Endothelial cell of umbilical vein (primary cell): ENCODE data around the gene HLA-B. TPM values are rescaled to one million over a fixed set of nuclear protein-coding genes. Genes with fewer than 3 reads are reported as not detected.

Experiments
- BruUV-seq: library from RNA; stranded (reverse); fragments of 400-500 nt; replicated peaks from 2 replicates; lab custom pipeline; 2021; lab: Mats Ljungman, UMichigan
- CTCF ChIA-PET: fragments of 300-600, 350-600 bp; sonication (Branson Sonifier 250); formaldehyde crosslinking; loops from one replicate; lab custom pipeline; 2021; ENCODE audit warnings: antibody characterized with exemption, inconsistent platforms; lab: Charles Lee
- POLR2A ChIA-PET: fragments of 300-600, 350-600 bp; sonication (Branson Sonifier 250); formaldehyde crosslinking; loops from one replicate; lab custom pipeline; 2021; ENCODE audit warnings: antibody characterized with exemption, inconsistent platforms; lab: Charles Lee
- DNase-seq: peaks from one replicate; pipeline ENCODE4 v3.0.0-alpha.2; 2011; ENCODE audit warnings: low read depth, low spot score
- FAIRE-seq: peaks from 2 replicates; lab custom pipeline; 2011; peaks lifted over from hg19 to GRCh38; lab: Jason Lieb, UNC
- H2AFZ ChIP-seq: 2 replicates; pipeline ENCODE4 v1.6.0; 2012; ENCODE audit warnings: low read depth, low read length, control low read depth, inconsistent platforms
- H3K27ac ChIP-seq: 2 replicates; pipeline ENCODE4 v1.5.1; 2011; ENCODE audit warnings: low read depth, mild to moderate bottlenecking, control low read depth, low read length, moderate library complexity; ENCODE audit not compliant: insufficient read depth
- H3K27me3 ChIP-seq, 2 experiments: 2 replicates each; pipeline versions ENCODE4 v1.6.0 to v1.6.1; 2011; ENCODE audit warnings: low read length in 2 of 2, mixed read lengths in 1 of 2; ENCODE audit not compliant: control insufficient read depth in 2 of 2, insufficient read depth in 2 of 2
- H3K36me3 ChIP-seq, 2 experiments: 2 replicates in 1 of 2; 3 replicates in 1 of 2; pipeline ENCODE4 v1.5.1; 2011; ENCODE audit warnings: low read length in 2 of 2, mild to moderate bottlenecking in 1 of 2, moderate library complexity in 1 of 2; ENCODE audit not compliant: control insufficient read depth in 2 of 2, insufficient read depth in 2 of 2; ENCODE audit errors: extremely low read depth in 1 of 2
- H3K4me1 ChIP-seq: 3 replicates; pipeline ENCODE4 v1.5.1; 2011; ENCODE audit warnings: mild to moderate bottlenecking, low read length; ENCODE audit not compliant: control insufficient read depth, insufficient read depth; ENCODE audit errors: extremely low read depth
- H3K4me2 ChIP-seq: 2 replicates; pipeline ENCODE4 v1.6.1; 2011; ENCODE audit warnings: low read length, control low read depth, mixed read lengths; ENCODE audit not compliant: insufficient read depth
- H3K4me3 ChIP-seq, 3 experiments: fragments of 200-600 bp in 1 of 3; sonication (generic), shearing (Covaris generic) in 1 of 3; replicated peaks in 1 of 3; 2 replicates each; pipeline ENCODE4 v1.5.1; 2011 to 2016; ENCODE audit warnings: control low read depth in 3 of 3, low read length in 3 of 3, mild to moderate bottlenecking in 2 of 3, inconsistent platforms in 1 of 3, low read depth in 1 of 3, moderate library complexity in 1 of 3; ENCODE audit not compliant: insufficient read depth in 1 of 3
- H3K79me2 ChIP-seq: 2 replicates; pipeline ENCODE4 v1.6.0; 2012; ENCODE audit warnings: low read length, inconsistent platforms; ENCODE audit not compliant: control insufficient read depth, insufficient read depth
- H3K9ac ChIP-seq: replicated peaks from 2 replicates; pipeline ENCODE3; 2011; ENCODE audit warnings: low read length, control low read depth; ENCODE audit not compliant: insufficient read depth; ENCODE audit errors: extremely low read depth
- H3K9me1 ChIP-seq: replicated peaks from 3 replicates; pipeline ENCODE4 v1.6.0; 2011; ENCODE audit warnings: mild to moderate bottlenecking, low read length; ENCODE audit not compliant: control insufficient read depth, insufficient read depth; ENCODE audit errors: extremely low read depth
- H3K9me3 ChIP-seq: replicated peaks from 2 replicates; pipeline ENCODE4 v1.5.1; 2012; ENCODE audit warnings: low read length, inconsistent platforms; ENCODE audit not compliant: control insufficient read depth, insufficient read depth
- H4K20me1 ChIP-seq: replicated peaks from 2 replicates; pipeline ENCODE3; 2011; ENCODE audit warnings: mild to moderate bottlenecking, low read length; ENCODE audit not compliant: control insufficient read depth, insufficient read depth; ENCODE audit errors: extremely low read depth
- CTCF ChIP-seq, 2 donors: IDR thresholded peaks; 1 replicate in 1 of 2; 2 replicates in 1 of 2; pipeline ENCODE4 v1.5.1; 2011; ENCODE audit warnings: low read length in 2 of 2, mild to moderate bottlenecking in 2 of 2, moderate library complexity in 2 of 2, control low read depth in 1 of 2, inconsistent platforms in 1 of 2, low read depth in 1 of 2; ENCODE audit not compliant: insufficient read depth in 1 of 2; ENCODE audit errors: extremely low read depth in 1 of 2
- EZH2 ChIP-seq: IDR thresholded peaks from 2 replicates; pipeline ENCODE4 v1.6.1; 2012; ENCODE audit warnings: borderline replicate concordance, low read depth, mild to moderate bottlenecking, moderate library complexity, low read length, inconsistent platforms; ENCODE audit not compliant: severe bottlenecking
- FOS ChIP-seq: IDR thresholded peaks from 2 replicates; pipeline ENCODE4 v1.6.1; 2011; ENCODE audit warnings: mild to moderate bottlenecking, low read length, moderate library complexity, borderline replicate concordance; ENCODE audit not compliant: insufficient read depth
- GATA2 ChIP-seq: IDR thresholded peaks from 2 replicates; pipeline ENCODE4 v1.7.0; 2011; ENCODE audit warnings: low read depth, mild to moderate bottlenecking, moderate library complexity, mixed read lengths, low read length; ENCODE audit not compliant: insufficient read length, insufficient read depth
- JUN ChIP-seq: IDR thresholded peaks from 2 replicates; pipeline ENCODE4 v1.6.1; 2011; ENCODE audit warnings: borderline replicate concordance, low read depth; ENCODE audit not compliant: insufficient read length, insufficient read depth
- MYC ChIP-seq: IDR thresholded peaks from one replicate; pipeline ENCODE4 v1.6.1; 2011; ENCODE audit warnings: mild to moderate bottlenecking, low read depth, low read length
- POLR2A ChIP-seq: IDR thresholded peaks from 2 replicates; pipeline ENCODE4 v1.6.1; 2012; ENCODE audit warnings: low read depth, mild to moderate bottlenecking, control low read depth, low read length
- POLR2AphosphoS5 ChIP-seq: IDR thresholded peaks from 2 replicates; pipeline ENCODE4 v1.6.1; 2012; ENCODE audit warnings: low read depth, mild to moderate bottlenecking, control low read depth, low read length, moderate library complexity; ENCODE audit not compliant: insufficient read depth
- dilution Hi-C: fragments of 300-500 bp; cut with MboI; formaldehyde crosslinking; loops from one replicate; pipeline ENCODE4 v1.15.0; 2019; ENCODE audit warnings: low sequenced_read_pairs; ENCODE audit not compliant: extremely low pct_ligation_motif_present
- intact Hi-C: fragments of 100-400 bp; cut with micrococcal nuclease; formaldehyde crosslinking; loops from one replicate; pipeline ENCODE4 v1.10.0; 2022
- polyA plus RNA-seq, 4 experiments: library from polyadenylated mRNA; depleted of rRNA in 3 of 4; stranded (reverse) in 3 of 4; unstranded in 1 of 4; fragments of >200 nt; gene quantifications; 2 replicates each; pipeline versions ENCODE4 v1.2.1 to v1.2.3, GENCODE V29; 2011 to 2012; ENCODE audit warnings: missing spikeins in 1 of 4
- total RNA-seq: library from RNA; stranded (reverse); gene quantifications from 2 replicates; pipeline ENCODE4 v1.2.3, GENCODE V29; 2021
- TF ChIP-seq, protein P1 (sequence below): IDR thresholded peaks from 2 replicates; pipeline ENCODE4 v1.6.1; 2011; ENCODE audit not compliant: insufficient read depth, insufficient read length

The HLA-B gene
- total and polyA plus RNA-seq, 2 donors (not counting 3 experiments of a cell fraction or from before 2014, with no cell fraction given) = 119 to 126 TPM

DNA sequence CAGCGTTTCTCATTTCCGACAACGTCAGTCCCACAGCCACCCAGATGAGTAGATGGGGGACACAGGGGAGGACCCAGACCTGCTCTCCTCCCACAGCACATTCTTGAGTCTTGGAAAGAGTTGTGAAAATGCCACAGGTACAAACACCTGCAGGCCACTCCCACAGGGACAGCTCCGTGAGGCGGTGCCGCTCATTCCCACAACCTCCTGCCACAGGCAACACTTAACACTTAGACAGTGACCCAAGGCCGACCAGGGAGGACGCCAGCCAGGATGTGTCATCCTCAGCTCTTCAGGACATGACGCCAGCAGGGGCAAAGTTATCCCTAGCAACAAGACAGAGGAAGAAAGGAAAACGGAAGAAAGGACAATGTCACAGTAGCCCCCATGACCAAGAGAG, 22.9 kb upstream of the HLA-B start:
- Histone ChIP-seq H3K36me3 (no peaks in the 10 kb centered on the region), H3K4me1 (no peaks in the 10 kb centered on the region), H4K20me1 (no peaks in the 10 kb centered on the region), H3K79me2 (no peaks in the 10 kb centered on the region), H3K9me3 (no peaks in the 10 kb centered on the region), H3K4me3 (no peak overlapping the region), H3K27me3 (peaks cover 16 to 20% of the 10 kb centered on the region in 2 experiments), H2AFZ (no peak overlapping the region), H3K27ac (no peak overlapping the region), H3K4me2 (no peak overlapping the region), H3K9ac (no peak overlapping the region), H3K9me1 (no peaks in the 10 kb centered on the region)
- CTCF ChIA-PET = interaction anchor here (0.8 to 4.6 kb wide), 4 partner anchors 13 to 243 kb away, joined by 3 to 28 read pairs (median 4); no protein-coding TSS in a partner anchor
- POLR2A ChIA-PET = no interaction called here
- no peak for FAIRE-seq
- intact Hi-C loops = no loop called here
- dilution Hi-C loops = no loop called here
- DNase-seq = no peak
- TF ChIP-seq MYC (no peak), EZH2 (no peak), POLR2A (no peak), CTCF (IDR thresholded peaks at IDR 0.05; ENCODE audit: extremely low read depth in 1 of 2, insufficient read depth in 1 of 2, low read depth in 1 of 2, low read length in 2 of 2) (no peak), FOS (no peak), GATA2 (no peak), JUN (no peak), POLR2AphosphoS5 (no peak)
- TF ChIP-seq, protein P1, sequence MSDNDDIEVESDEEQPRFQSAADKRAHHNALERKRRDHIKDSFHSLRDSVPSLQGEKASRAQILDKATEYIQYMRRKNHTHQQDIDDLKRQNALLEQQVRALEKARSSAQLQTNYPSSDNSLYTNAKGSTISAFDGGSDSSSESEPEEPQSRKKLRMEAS = no peak
- BruUV-seq = no TSS peak
